GM12892 (cell line): ENCODE measurements around the gene HNRNPL.

ENCODE experiments used
- POLR2A ChIP-seq: IDR thresholded peaks from 2 replicates; pipeline ENCODE4 v1.6.1; 2011; ENCODE audit warnings: low read depth, low read length, control low read depth
- POLR2AphosphoS5 ChIP-seq: IDR thresholded peaks from 2 replicates; pipeline ENCODE4 v1.6.1; 2011; ENCODE audit warnings: low read depth, low read length, control low read depth

DNA sequence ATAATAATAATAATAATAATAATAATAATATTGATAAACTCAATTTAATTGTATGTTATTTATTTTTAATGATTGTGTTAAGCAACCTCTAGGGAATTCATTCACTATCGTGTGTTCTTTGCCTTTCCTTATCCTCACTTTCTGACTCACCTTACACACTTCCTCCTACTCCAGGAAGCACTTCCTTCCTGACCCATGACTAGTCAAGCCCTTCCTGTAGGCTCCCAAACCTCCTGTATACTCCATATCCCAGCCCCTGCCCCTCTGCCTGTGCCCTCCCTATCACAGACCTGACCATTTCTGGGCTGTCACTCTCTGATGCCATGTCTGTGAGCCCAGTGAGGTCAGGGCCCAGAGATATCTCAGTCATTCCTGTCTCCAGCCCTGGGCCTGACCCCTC is 44.6 kb downstream of the HNRNPL start:
- no peak for TF ChIP-seq POLR2A
- TF ChIP-seq POLR2AphosphoS5, result no peak
